Sigmoid colon (tissue), 7 donors: ENCODE measurements around the gene SOX12. TPM values are rescaled to one million over a fixed set of nuclear protein-coding genes. Genes with fewer than 3 reads are reported as not detected.
"Not testable (repeated sequence)": the region's sequence is repeated elsewhere in the genome, so short reads cannot be mapped to it uniquely, and the experiment has no call there.

Source experiments
- DNase-seq: peaks from one replicate; pipeline ENCODE4 v3.0.0-alpha.2; 2019
- H3K27ac ChIP-seq, 4 donors: fragments of 200-600 bp; sonication (generic); one replicate each; pipeline ENCODE4 v1.5.1; 2016 to 2019; ENCODE audit warnings: mild to moderate bottlenecking in 1 of 4
- H3K27me3 ChIP-seq, 3 donors: fragments of 200-600 bp; sonication (generic); one replicate each; pipeline ENCODE4 v1.5.1; 2019; ENCODE audit warnings: mild to moderate bottlenecking in 1 of 3
- H3K36me3 ChIP-seq, 4 donors: fragments of 200-600 bp; sonication (generic); one replicate each; pipeline ENCODE4 v1.5.1; 2016 to 2019
- H3K4me1 ChIP-seq, 4 donors: fragments of 200-600 bp; sonication (generic); one replicate each; pipeline ENCODE4 v1.5.1; 2017 to 2019
- H3K4me3 ChIP-seq, 4 donors: fragments of 200-600 bp; sonication (generic); one replicate each; pipeline ENCODE4 v1.5.1; 2017 to 2019; ENCODE audit warnings: mild to moderate bottlenecking in 2 of 4, moderate library complexity in 1 of 4
- H3K9me3 ChIP-seq, 4 donors: fragments of 200-600 bp in 3 of 4; sonication (generic) in 3 of 4; one replicate each; pipeline versions ENCODE4 v1.5.1 to v1.6.1; 2013 to 2019
- EP300 ChIP-seq, 4 donors: sonication (generic); formaldehyde crosslinking; IDR thresholded peaks; one replicate each; pipeline ENCODE4 v1.6.1; 2017; ENCODE audit warnings: antibody characterized with exemption in 4 of 4
- POLR2A ChIP-seq, 2 donors: fragments of 450-650 bp; IDR thresholded peaks; one replicate each; pipeline ENCODE4 v1.6.1; 2016; ENCODE audit warnings: antibody characterized with exemption in 2 of 2, mild to moderate bottlenecking in 2 of 2, moderate library complexity in 2 of 2
- POLR2AphosphoS5 ChIP-seq, 4 donors: sonication (generic); formaldehyde crosslinking; IDR thresholded peaks; one replicate each; pipeline ENCODE4 v1.6.1; 2017; ENCODE audit warnings: antibody characterized with exemption in 4 of 4
- WGBS, 2 donors: extraction: QIAGEN DNeasy Blood & Tissue Kit; methylation state at CpG; one replicate each; pipeline ENCODE4 v1.1.7; 2013; 5-methylcytosine and 5-hydroxymethylcytosine counted together
- intact Hi-C: fragments of 100-400 bp; cut with DNase I; formaldehyde crosslinking; loops from one replicate; pipeline ENCODE4 v1.15.1; 2023
- polyA plus RNA-seq, 3 donors: library from polyadenylated mRNA; stranded (reverse); fragments of 200-250 nt; gene quantifications; one replicate each; pipeline ENCODE4 v1.2.3, GENCODE V29; 2013
- total RNA-seq, 4 donors: library from RNA; depleted of rRNA; stranded (reverse); fragments of >200 nt; gene quantifications; one replicate each; pipeline ENCODE4 v1.1.0, GENCODE V29; 2016
- TF ChIP-seq, protein P1 (sequence below), 4 experiments: fragments of 450-650 bp in 3 of 4; fragments of 200-600 bp in 1 of 4; IDR thresholded peaks; one replicate each; pipeline ENCODE4 v1.5.1; 2016 to 2019; ENCODE audit warnings: antibody characterized with exemption in 4 of 4, mild to moderate bottlenecking in 3 of 4, moderate library complexity in 2 of 4
- donor health status: healthy with polysubstance abuse.
- donor health status: Bipolar disorder and iron deficiency.
- donor health status: healthy.

SOX12 gene
- total and polyA plus RNA-seq, 7 donors: 1.2 to 9.7 (median 3.9) TPM

DNA sequence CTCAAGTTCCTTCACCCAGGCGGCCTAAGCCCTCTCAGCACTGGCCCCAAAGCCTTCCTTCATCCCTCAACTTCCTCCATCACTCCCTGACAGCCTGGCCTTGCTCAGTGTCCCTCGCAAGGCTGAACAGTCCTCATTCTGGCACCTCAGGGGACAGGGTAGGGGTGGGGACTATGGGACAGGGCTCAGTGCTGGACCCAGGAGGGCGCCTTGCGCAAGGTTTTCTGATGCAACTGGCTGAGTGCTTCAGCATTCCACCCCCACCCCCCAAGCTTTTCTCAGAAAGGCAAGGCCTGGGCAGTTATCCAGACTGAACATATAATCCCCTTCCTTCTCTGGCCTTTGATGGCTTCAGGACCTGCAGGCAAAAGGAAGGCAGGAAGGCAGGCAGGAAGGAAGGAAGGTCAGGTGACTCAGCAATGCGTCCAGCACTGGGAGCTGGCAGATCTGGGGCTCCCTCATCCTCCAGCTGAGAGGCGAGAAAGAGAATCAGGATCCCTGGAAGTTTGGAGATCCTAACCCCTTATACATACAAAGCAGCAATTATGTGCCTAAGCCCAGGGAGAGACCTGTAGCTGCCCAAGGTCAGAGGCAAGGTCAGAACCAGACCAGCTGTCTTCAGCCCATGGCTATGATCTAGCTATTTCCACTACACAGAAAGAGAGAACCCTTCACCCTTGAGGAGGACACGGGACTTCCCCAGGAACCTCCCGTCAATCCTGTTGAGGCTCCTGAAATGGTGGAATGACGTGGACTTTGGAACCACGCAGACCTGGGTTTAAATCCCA lies 46.6 kb downstream of the SOX12 start:
- H3K4me3 ChIP-seq: no peak overlapping the region
- H3K9me3 ChIP-seq: no peaks in the 10 kb centered on the region
- peak; percentile 77 for DNase-seq
- no peaks in the 10 kb centered on the region for H3K27me3 ChIP-seq
- intact Hi-C loops: no loop called here
- H3K36me3 ChIP-seq: no peaks in the 10 kb centered on the region
- no peak for TF ChIP-seq EP300 (IDR thresholded peaks at IDR 0.05)
- no peak for TF ChIP-seq POLR2AphosphoS5 (IDR thresholded peaks at IDR 0.05)
- TF ChIP-seq, protein P1, sequence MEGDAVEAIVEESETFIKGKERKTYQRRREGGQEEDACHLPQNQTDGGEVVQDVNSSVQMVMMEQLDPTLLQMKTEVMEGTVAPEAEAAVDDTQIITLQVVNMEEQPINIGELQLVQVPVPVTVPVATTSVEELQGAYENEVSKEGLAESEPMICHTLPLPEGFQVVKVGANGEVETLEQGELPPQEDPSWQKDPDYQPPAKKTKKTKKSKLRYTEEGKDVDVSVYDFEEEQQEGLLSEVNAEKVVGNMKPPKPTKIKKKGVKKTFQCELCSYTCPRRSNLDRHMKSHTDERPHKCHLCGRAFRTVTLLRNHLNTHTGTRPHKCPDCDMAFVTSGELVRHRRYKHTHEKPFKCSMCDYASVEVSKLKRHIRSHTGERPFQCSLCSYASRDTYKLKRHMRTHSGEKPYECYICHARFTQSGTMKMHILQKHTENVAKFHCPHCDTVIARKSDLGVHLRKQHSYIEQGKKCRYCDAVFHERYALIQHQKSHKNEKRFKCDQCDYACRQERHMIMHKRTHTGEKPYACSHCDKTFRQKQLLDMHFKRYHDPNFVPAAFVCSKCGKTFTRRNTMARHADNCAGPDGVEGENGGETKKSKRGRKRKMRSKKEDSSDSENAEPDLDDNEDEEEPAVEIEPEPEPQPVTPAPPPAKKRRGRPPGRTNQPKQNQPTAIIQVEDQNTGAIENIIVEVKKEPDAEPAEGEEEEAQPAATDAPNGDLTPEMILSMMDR (IDR thresholded peaks at IDR 0.05): no peak
- no peak for TF ChIP-seq POLR2A (IDR thresholded peaks at IDR 0.05)
- WGBS, 2 donors: 68 to 76% methylated on average over 10 of the region's 10 CpGs
- H3K27ac ChIP-seq: peak overlapping the region in 1 of 4 donors; percentile 39
- H3K4me1 ChIP-seq: peaks cover 0 to 3% (median 0%) of the 10 kb centered on the region in 4 donors

GRCh38 chr20:372543-373082 lies 47.3 kb downstream of the SOX12 start:
- WGBS, 2 donors: 88 to 91% methylated on average over 11 of the region's 11 CpGs

DNA sequence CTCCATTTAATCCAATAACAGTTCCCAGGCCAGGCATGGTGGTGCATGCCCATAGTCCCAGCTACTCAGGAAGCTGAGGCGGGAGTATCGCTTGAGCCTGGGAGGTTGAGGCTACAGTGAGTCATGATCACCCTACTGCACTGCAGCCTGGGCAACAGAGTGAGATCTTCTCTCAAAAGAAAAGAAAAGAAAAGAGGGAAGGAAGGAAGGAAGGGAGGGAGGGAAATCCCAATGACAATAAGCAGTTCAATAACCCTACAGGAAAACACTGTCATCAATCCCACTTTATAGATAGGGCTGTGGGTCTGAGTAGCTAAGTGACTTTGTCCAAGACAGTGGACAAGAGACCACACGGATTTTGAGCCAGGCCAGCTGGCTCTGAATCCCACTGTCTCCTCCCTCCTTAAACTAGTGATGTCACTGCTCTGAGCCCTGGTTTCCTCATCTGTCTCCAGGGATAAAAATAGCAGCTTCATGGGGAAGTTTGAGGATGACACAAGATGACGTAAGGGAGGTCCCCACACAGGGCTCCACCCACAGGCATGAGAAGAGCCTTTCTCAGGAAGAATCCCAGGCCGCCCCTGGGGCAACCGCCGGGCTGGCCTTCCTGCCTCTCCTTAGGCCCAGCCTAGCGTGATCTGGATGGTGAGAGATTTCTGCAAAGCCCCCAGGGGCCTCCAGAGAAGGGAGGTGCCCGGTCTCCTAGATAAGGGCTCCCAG lies 48.0 kb downstream of the SOX12 start:
- H3K4me1 ChIP-seq: peaks cover 0 to 3% (median 0%) of the 10 kb centered on the region in 4 donors
- TF ChIP-seq, protein P1 (IDR thresholded peaks at IDR 0.05): no peak
- TF ChIP-seq POLR2A (IDR thresholded peaks at IDR 0.05) (no peak), EP300 (IDR thresholded peaks at IDR 0.05) (no peak), POLR2AphosphoS5 (IDR thresholded peaks at IDR 0.05) (no peak)
- H3K36me3 ChIP-seq: no peaks in the 10 kb centered on the region
- no peak for DNase-seq
- no peaks in the 10 kb centered on the region for H3K9me3 ChIP-seq
- H3K27ac ChIP-seq: no peak overlapping the region
- peaks cover 0 to 2% (median 0%) of the 10 kb centered on the region in 3 donors for H3K27me3 ChIP-seq
- 77 to 84% methylated on average over 9 of the region's 9 CpGs for WGBS, 2 donors
- intact Hi-C loops: no loop called here
- H3K4me3 ChIP-seq: no peak overlapping the region

More at GRCh38 chr20:372543-373082, 47.3 kb downstream of the SOX12 start:
- H3K27ac ChIP-seq: peak overlapping the region in 1 of 4 donors; percentile 39
- intact Hi-C loops, H3K9me3 ChIP-seq, H3K4me3 ChIP-seq, DNase-seq, H3K27me3 ChIP-seq, H3K4me1 ChIP-seq, H3K36me3 ChIP-seq: not testable (repeated sequence)

GRCh38 chr20:375265-375889 lies 50.0 kb downstream of the SOX12 start:
- no peaks in the 10 kb centered on the region for H3K9me3 ChIP-seq
- TF ChIP-seq, protein P1 (IDR thresholded peaks at IDR 0.05): no peak
- TF ChIP-seq EP300 (IDR thresholded peaks at IDR 0.05) (no peak), POLR2A (IDR thresholded peaks at IDR 0.05) (no peak), POLR2AphosphoS5 (IDR thresholded peaks at IDR 0.05) (no peak)
- no peak overlapping the region for H3K27ac ChIP-seq
- H3K4me1 ChIP-seq: peaks cover 0 to 3% (median 0%) of the 10 kb centered on the region in 4 donors
- H3K4me3 ChIP-seq: no peak overlapping the region
- intact Hi-C loops: no loop called here
- H3K27me3 ChIP-seq: peaks cover 0 to 18% (median 16%) of the 10 kb centered on the region in 3 donors
- 90 to 93% methylated on average over 10 of the region's 10 CpGs for WGBS, 2 donors
- H3K36me3 ChIP-seq: no peaks in the 10 kb centered on the region
- no peak for DNase-seq
